Upper lobe of left lung (tissue), 6 donors: Measurements from ENCODE around the gene CCL18. TPM values are rescaled to one million over a fixed set of nuclear protein-coding genes. Genes with fewer than 3 reads are reported as not detected.
"Not testable (repeated sequence)": the region's sequence is repeated elsewhere in the genome, so short reads cannot be mapped to it uniquely, and the experiment has no call there.

Experiments
- ATAC-seq, 2 donors: fragments of 200-7000 bp; cut with Tn5 transposase; one replicate each; pipeline ENCODE4 v1.9.1; 2022; ENCODE audit warnings: mild to moderate bottlenecking in 2 of 2, moderate library complexity in 2 of 2; ENCODE audit not compliant: low FRiP score in 2 of 2
- DNase-seq, 2 donors: peaks; one replicate each; pipeline ENCODE4 v3.0.0-alpha.2; 2019 to 2020
- H3K27ac ChIP-seq, 4 donors: fragments of 200-600 bp; sonication (generic); one replicate each; pipeline ENCODE4 v1.5.1; 2016 to 2019
- H3K27me3 ChIP-seq, 4 donors: fragments of 200-600 bp; sonication (generic); one replicate each; pipeline ENCODE4 v1.5.1; 2017 to 2019
- H3K36me3 ChIP-seq, 4 donors: fragments of 200-600 bp; sonication (generic); one replicate each; pipeline ENCODE4 v1.5.1; 2016 to 2019
- H3K4me1 ChIP-seq, 4 donors: fragments of 200-600 bp; sonication (generic); one replicate each; pipeline ENCODE4 v1.5.1; 2018 to 2019
- H3K4me3 ChIP-seq, 4 donors: fragments of 200-600 bp; sonication (generic); one replicate each; pipeline ENCODE4 v1.5.1; 2017 to 2019; ENCODE audit warnings: mild to moderate bottlenecking in 2 of 4, moderate library complexity in 1 of 4
- H3K9me3 ChIP-seq, 4 donors: fragments of 200-600 bp; sonication (generic); one replicate each; pipeline ENCODE4 v1.5.1; 2018 to 2019
- EP300 ChIP-seq, 4 donors: sonication (generic); formaldehyde crosslinking; IDR thresholded peaks; one replicate each; pipeline ENCODE4 v1.5.1; 2017; ENCODE audit warnings: antibody characterized with exemption in 4 of 4, control low read depth in 2 of 4
- POLR2A ChIP-seq, 4 donors: fragments of 450-650 bp; IDR thresholded peaks; one replicate each; pipeline ENCODE4 v1.5.1; 2016 to 2017; ENCODE audit warnings: antibody characterized with exemption in 4 of 4, mild to moderate bottlenecking in 2 of 4
- POLR2AphosphoS5 ChIP-seq, 2 donors: sonication (generic); formaldehyde crosslinking; IDR thresholded peaks; one replicate each; pipeline ENCODE4 v1.5.1; 2017; ENCODE audit warnings: antibody characterized with exemption in 2 of 2
- WGBS, 2 donors: methylation state at CpG; one replicate each; pipeline ENCODE4 v1.1.5; 2017 to 2018; 5-methylcytosine and 5-hydroxymethylcytosine counted together
- total RNA-seq, 6 donors: library from RNA; depleted of rRNA in 4 of 6; stranded (reverse); fragments of >200 nt in 4 of 6; gene quantifications; one replicate each; pipeline versions ENCODE4 v1.1.0 to v1.2.1, GENCODE V29; 2016 to 2021
- TF ChIP-seq, protein P1 (sequence below), 6 experiments: fragments of 450-650 bp in 4 of 6; fragments of 200-600 bp in 2 of 6; sonication (generic) in 2 of 6; IDR thresholded peaks; one replicate each; pipeline ENCODE4 v1.5.1; 2016 to 2019; ENCODE audit warnings: antibody characterized with exemption in 6 of 6
- donor health status: DM: no; HTN: no; CAD: no; lungs with moderate emphysema.
- donor health status: DM: no; HTN: yes; CAD: no; lungs with severe emphysema.

Gene CCL18
- total RNA-seq, 6 donors from 2014 or later, result 50.3 to 250 (median 169) TPM

DNA sequence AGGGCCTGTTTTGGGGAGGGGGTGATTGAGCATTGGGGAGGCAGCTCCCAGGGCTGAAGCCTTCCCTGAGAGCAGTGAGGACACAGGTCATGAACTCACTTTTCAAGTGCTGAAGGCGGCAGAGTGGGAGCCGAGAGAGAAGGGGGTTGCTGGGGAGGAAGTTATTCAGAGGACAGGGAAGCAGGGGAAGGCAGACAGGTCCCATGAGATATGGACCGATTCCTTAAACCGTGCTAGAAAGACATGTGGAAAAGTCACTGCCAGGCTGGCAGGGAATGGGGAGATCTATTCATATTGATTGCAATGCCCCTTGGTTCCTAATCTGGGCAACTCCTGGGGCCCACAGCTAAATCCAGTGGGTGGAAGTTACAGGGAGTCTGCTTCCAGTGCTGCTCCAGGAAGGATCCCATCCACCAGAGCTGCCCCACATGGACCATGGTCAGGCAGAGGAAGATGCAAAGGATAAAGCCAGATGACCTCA is 40.7 kb downstream of the CCL18 start:
- no peak for DNase-seq
- no peaks in the 10 kb centered on the region for H3K36me3 ChIP-seq
- WGBS, 2 donors, result 24 to 43% methylated on average over 4 of the region's 4 CpGs
- TF ChIP-seq POLR2AphosphoS5 (IDR thresholded peaks at IDR 0.05), result no peak
- TF ChIP-seq EP300 (IDR thresholded peaks at IDR 0.05), result no peak
- no peak for TF ChIP-seq POLR2A (IDR thresholded peaks at IDR 0.05)
- TF ChIP-seq, protein P1, sequence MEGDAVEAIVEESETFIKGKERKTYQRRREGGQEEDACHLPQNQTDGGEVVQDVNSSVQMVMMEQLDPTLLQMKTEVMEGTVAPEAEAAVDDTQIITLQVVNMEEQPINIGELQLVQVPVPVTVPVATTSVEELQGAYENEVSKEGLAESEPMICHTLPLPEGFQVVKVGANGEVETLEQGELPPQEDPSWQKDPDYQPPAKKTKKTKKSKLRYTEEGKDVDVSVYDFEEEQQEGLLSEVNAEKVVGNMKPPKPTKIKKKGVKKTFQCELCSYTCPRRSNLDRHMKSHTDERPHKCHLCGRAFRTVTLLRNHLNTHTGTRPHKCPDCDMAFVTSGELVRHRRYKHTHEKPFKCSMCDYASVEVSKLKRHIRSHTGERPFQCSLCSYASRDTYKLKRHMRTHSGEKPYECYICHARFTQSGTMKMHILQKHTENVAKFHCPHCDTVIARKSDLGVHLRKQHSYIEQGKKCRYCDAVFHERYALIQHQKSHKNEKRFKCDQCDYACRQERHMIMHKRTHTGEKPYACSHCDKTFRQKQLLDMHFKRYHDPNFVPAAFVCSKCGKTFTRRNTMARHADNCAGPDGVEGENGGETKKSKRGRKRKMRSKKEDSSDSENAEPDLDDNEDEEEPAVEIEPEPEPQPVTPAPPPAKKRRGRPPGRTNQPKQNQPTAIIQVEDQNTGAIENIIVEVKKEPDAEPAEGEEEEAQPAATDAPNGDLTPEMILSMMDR (IDR thresholded peaks at IDR 0.05), result no peak
- H3K4me3 ChIP-seq, result peak overlapping the region in 2 of 4 donors; percentile 5 to 26
- no peak for ATAC-seq
- no peaks in the 10 kb centered on the region for H3K27me3 ChIP-seq
- H3K27ac ChIP-seq, result peak overlapping the region in 3 of 4 donors; percentile 18 to 56 (median 35)
- no peaks in the 10 kb centered on the region for H3K9me3 ChIP-seq
- peaks cover 2 to 10% (median 5%) of the 10 kb centered on the region in 4 donors for H3K4me1 ChIP-seq

DNA sequence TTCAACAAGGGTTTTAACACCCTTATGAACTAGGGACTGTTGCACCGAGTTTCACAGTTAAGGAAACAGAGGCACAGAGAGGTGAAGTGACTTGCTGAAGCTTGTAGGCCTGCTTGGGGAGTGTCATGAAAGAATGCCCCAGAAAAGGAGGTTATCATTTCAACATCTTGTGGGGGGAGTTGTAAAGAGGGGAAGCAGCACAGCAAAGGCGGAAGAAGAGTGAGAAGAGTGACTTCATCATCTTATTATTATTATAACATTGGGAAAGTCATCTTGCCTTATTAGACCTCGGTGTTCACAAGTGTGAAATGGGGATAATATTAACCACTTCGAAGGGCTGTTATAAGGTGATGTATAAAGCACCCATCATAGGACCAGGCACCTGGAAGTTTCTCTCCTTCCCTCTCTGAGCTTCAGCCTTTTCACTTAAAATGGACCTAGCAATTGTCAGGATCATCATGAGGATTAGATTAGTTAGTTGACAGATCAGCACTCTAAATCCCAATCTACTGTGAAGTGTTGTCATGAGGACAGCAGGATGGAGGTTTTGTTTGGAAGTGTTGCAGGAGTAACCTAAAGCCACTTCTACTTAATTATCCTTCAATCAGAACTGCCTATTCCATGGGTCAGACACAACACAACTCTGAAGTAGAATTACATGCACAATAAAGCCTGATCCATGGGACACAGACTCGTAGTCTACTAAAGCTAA is 41.9 kb downstream of the CCL18 start:
- Histone ChIP-seq H3K27me3 (no peaks in the 10 kb centered on the region), H3K36me3 (no peaks in the 10 kb centered on the region), H3K27ac (peak overlapping the region in 3 of 4 donors; percentile 18 to 56 (median 30)), H3K4me3 (no peak overlapping the region), H3K9me3 (no peaks in the 10 kb centered on the region), H3K4me1 (peaks cover 2 to 10% (median 5%) of the 10 kb centered on the region in 4 donors)
- DNase-seq (no peak), ATAC-seq (no peak)
- no peak for TF ChIP-seq EP300 (IDR thresholded peaks at IDR 0.05)
- TF ChIP-seq, protein P1 (IDR thresholded peaks at IDR 0.05), result no peak
- WGBS, 2 donors, result 73 to 78% methylated on average over 5 of the region's 5 CpGs

DNA sequence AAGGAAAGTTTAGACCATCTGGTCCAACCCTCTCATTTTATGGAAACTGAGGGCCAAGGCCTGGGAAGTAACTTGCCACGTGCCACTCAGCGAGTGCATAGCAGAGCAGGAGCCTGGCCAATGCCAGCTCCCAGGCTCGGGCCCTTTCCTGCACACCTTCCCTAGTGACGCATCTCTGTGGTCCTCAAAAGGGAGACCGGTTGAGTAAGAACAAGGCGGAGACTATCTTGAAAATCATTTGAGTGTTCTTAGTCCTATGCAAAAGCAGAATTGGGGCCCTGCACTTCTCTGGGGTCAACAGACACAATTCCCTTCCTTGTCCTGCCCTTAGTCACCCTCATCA is 42.4 kb downstream of the CCL18 start:
- no peak for ATAC-seq
- Histone ChIP-seq H3K27ac (peak overlapping the region in 1 of 4 donors; percentile 30), H3K36me3 (no peaks in the 10 kb centered on the region), H3K9me3 (no peaks in the 10 kb centered on the region), H3K4me3 (no peak overlapping the region), H3K4me1 (peaks cover 2 to 10% (median 5%) of the 10 kb centered on the region in 4 donors), H3K27me3 (no peaks in the 10 kb centered on the region)
- WGBS, 2 donors, result 85 to 86% methylated on average over 6 of the region's 6 CpGs
- no peak for DNase-seq
- TF ChIP-seq POLR2A (IDR thresholded peaks at IDR 0.05), result no peak
- TF ChIP-seq EP300 (IDR thresholded peaks at IDR 0.05), result no peak
- TF ChIP-seq POLR2AphosphoS5 (IDR thresholded peaks at IDR 0.05), result no peak
- TF ChIP-seq, protein P1 (IDR thresholded peaks at IDR 0.05), result no peak

DNA sequence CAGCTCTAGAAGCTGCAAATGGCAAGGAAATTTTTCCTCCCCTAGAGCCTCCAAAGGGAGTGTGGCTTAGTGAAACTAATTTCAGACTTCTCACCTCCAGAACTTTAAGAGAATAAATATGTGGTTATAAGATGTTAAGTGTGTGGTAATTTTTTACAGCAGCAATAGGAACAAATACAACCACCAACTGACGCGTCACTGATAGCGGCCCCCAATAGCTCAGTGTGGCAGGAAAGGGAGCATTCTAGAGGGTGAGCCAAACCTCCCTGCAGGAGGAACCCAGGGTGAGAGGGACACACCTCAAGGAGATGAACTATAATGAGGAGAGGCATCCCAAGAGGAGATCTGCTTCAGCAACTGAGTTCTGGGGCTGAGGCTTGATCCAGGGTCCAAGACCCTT is 43.6 kb downstream of the CCL18 start:
- Histone ChIP-seq H3K27ac (peak overlapping the region in 1 of 4 donors; percentile 33), H3K4me3 (no peak overlapping the region), H3K9me3 (peaks cover 0 to 1% (median 0%) of the 10 kb centered on the region in 4 donors), H3K36me3 (no peaks in the 10 kb centered on the region), H3K4me1 (peaks cover 2 to 10% (median 5%) of the 10 kb centered on the region in 4 donors), H3K27me3 (no peaks in the 10 kb centered on the region)
- DNase-seq (no peak), ATAC-seq (peak in 1 of 2 donors; percentile 7)
- WGBS, 2 donors, result 67 to 93% methylated on average over 3 of the region's 3 CpGs
- TF ChIP-seq, protein P1 (IDR thresholded peaks at IDR 0.05), result no peak
- TF ChIP-seq POLR2AphosphoS5 (IDR thresholded peaks at IDR 0.05) (no peak), EP300 (IDR thresholded peaks at IDR 0.05) (no peak), POLR2A (IDR thresholded peaks at IDR 0.05) (no peak)

DNA sequence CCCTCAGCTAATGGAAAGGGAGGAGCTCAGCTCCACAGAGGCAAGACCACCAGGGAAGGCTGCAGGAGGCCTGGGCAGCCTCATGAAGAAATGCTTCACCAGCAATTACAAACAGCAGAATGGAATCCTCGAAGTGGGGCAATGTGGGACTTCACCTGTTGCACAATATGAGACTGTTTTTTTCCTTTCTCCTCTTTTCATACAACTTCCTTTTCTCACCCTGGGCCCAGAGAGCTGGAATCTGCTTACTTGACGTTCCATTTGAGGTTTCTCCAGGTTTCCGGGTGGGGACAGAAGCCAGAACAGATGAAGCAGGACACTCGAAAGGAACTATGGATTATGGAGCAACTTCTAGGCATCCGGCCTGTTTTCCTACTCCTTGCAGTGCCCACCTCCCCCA is 44.2 kb downstream of the CCL18 start:
- not testable (repeated sequence) for H3K36me3 ChIP-seq, H3K27me3 ChIP-seq, H3K9me3 ChIP-seq, H3K4me3 ChIP-seq, DNase-seq
- Histone ChIP-seq H3K27ac (peak overlapping the region in 2 of 4 donors; percentile 23 to 33), H3K4me1 (peaks cover 0 to 10% (median 5%) of the 10 kb centered on the region in 4 donors)
- ATAC-seq, result peak in 1 of 2 donors; percentile 41
- WGBS, 2 donors, result 64 to 69% methylated on average over 5 of the region's 5 CpGs
